ENCODE measurements around the gene NOS3. TPM values are rescaled to one million over a fixed set of nuclear protein-coding genes. Genes with fewer than 3 reads are reported as not detected.
A peak's percentile ranks its signal among the peaks of the same experiment; 100 is the strongest.

Gene NOS3
- 0.78 TPM for total RNA-seq

GRCh38 chr7:150990416-150991186 lies at the start of gene NOS3:
Gene NOS3 (plus strand): TSS chr7:150991017. CDS start chr7:150993804, 2,787 bp downstream.
- DNase-seq = no peak

GRCh38 chr7:150941351-150942000 lies 49.3 kb upstream of the NOS3 start:
- no peak for DNase-seq

- no peak for DNase-seq
Measured at GRCh38 chr7:150942001-150942590, 48.7 kb upstream of the NOS3 start.

- DNase-seq = no peak
Measured at GRCh38 chr7:150942591-150943452, 48.0 kb upstream of the NOS3 start.

DNA sequence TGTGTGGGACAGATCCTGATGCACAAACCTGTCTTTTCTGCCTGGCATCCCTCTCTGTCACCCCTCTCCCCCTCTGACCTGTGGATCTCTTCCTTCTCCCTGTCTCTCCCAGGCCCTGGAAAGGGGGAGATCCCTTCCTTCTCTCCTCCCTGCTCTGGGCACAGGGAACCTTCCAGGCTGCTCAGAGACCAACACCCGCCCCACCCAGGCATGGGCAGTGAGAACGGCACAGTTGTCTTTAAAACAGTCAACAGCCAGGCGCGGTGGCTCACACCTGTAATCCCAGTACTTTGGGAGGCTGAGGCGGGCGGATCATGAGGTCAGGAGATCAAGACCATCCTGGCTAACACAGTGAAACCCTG lies 47.4 kb upstream of the NOS3 start:
- no peak for DNase-seq

- DNase-seq = no peak
Measured at GRCh38 chr7:150944066-150945042, 46.5 kb upstream of the NOS3 start.

GRCh38 chr7:150945171-150945852 lies 45.5 kb upstream of the NOS3 start:
- DNase-seq = no peak

GRCh38 chr7:150945853-150946420 lies 44.9 kb upstream of the NOS3 start:
- DNase-seq = peak; percentile 66

- no peak for DNase-seq
Measured at GRCh38 chr7:150946421-150947240, 44.2 kb upstream of the NOS3 start.

DNA sequence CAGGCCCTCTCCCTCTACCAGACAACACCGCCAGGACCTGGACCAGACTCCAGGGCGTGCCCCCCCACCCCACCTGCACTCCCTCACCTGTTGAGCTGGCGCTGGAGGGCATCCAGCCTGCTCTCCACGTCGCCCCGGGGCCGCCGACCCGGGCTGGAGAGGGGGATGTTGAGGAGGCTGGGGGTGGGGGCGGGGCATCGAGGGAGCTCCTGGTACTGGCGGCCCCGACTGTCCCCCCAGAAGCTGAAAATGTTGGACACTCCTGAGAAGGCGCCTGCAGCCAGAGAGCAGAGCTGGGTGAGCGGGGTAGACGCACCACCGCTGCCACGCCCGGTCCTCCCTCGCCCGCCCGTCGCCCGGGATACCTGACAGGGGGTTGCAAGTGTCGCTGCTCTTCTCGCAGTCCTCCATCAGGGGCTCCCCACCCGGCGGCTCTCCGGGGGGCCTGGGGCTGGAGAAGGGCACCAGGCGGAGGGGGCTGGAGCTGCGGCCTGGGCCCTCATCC lies 43.5 kb upstream of the NOS3 start:
- no peak for DNase-seq

GRCh38 chr7:150947761-150948651 lies 42.8 kb upstream of the NOS3 start:
- no peak for DNase-seq

DNA sequence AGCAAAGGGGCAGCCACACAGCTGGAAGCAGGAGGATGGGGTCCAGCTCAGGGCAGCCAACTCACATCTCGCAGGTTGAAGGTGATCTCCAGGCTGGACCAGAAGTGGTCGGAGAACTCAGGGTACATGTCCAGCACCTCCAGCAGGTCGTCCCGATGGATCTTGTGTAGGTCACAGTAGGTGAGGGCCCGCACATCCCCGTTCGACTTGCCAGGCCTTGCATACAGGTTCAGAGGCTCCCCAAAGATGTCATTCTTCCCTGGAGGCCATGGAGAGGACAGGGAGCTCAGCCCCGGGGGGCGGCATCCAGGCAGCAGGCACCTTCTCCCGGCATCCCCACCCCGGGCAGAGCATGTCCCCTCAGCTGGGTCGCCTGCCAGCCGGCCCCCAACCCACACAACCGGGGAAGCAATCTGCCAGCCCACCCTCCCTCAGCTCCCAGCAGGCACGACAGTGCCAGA lies 42.0 kb upstream of the NOS3 start:
- no peak for DNase-seq

DNA sequence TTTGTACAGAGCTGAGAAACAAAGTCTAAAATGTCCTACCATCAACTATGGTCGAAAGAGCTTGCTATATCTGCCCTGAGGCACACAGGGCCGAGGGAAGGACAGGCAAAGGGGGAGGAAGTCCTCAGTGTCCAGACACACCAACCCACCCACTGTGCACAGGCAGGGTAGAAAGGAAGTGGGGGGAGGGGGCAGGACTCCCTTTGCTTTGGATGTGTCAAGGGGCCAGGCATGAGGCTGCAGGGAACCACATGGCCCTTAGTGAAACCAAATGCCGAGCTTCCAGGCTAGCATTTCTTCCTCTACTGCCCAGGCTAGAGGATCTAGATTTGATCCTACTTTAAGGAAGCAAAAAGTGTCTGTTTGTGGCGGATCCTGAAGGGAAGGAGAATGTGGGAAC lies 41.3 kb upstream of the NOS3 start:
- no peak for DNase-seq

GRCh38 chr7:150949971-150950491 lies 40.8 kb upstream of the NOS3 start:
- DNase-seq = no peak

DNA sequence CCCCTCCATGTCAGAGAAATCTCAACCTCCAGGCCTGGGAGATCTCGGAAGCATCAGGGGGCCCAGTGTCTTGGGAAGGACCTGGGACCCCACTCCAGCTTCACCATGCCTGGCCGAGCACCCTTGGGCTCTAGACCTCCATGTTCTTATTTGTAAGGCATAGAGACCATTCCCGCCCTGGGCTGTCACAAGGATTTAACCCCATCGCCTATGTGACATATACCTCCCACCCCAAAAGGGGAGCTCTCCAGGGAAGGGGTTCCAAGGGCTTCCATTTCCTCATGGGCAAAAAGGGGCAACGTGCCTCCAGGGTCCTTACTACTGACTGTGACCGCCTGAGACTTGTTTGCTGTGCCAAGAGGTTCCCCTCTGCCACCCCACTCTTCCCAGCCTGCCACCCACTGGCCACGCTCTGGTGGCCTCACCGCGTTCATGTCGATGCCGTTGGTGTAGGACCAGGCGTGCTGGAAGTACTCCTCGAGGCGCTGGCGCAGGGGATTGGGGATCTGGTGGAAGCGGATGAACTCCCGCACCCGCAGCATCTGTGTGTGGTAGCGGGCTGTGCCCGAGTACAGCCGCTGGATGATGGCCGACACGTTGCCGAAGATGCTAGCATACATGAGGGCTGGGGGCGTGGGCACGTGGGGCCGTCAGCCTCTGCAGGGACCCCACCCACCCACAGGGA lies 40.2 kb upstream of the NOS3 start:
- DNase-seq = no peak

DNA sequence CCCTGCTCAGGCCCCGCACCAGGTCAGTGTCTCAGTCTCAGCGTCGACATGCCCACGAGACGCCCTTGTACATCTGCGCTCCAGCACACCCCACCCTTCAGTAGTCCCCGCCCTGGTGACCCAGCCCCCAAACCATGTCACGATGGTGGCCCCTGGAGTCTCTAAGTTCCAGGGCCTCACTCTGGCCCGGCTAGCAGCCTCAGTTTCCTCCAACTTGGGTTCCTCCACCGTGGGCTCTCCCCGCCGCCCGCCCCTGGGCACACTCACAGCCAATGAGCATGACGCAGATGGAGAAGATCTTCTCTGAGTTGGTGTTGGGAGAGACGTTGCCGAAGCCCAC lies 39.7 kb upstream of the NOS3 start:
- no peak for DNase-seq

GRCh38 chr7:150951521-150951920 lies 39.3 kb upstream of the NOS3 start:
- no peak for DNase-seq

All from occipital lobe (tissue), 2 donors.